GM18519 (cell line): Measurements from ENCODE around the gene SMTNL1.
A peak's percentile ranks its signal among the peaks of the same experiment; 100 is the strongest.
"Not testable (repeated sequence)": the region's sequence is repeated elsewhere in the genome, so short reads cannot be mapped to it uniquely, and the experiment has no call there.

ENCODE experiments used
- ATAC-seq: cut with Tn5 transposase; IDR thresholded peaks from one replicate; pipeline ENCODE4 v1.9.1; 2021; ENCODE audit warnings: mild to moderate bottlenecking, moderate library complexity; ENCODE audit not compliant: unreplicated experiment, low FRiP score

SMTNL1 gene

GRCh38 chr11:57506522-57506921 lies 30.9 kb upstream of the SMTNL1 start:
- ATAC-seq, result no peak

- no peak for ATAC-seq
These were observed 28.8 kb upstream of the SMTNL1 start for GRCh38 chr11:57508341-57509170.

GRCh38 chr11:57511741-57512430 lies 25.5 kb upstream of the SMTNL1 start:
- ATAC-seq, result no peak

- no peak for ATAC-seq
These were observed 24.5 kb upstream of the SMTNL1 start for GRCh38 chr11:57512646-57513451.

GRCh38 chr11:57513452-57513795 lies 24.0 kb upstream of the SMTNL1 start:
- no peak for ATAC-seq

- no peak for ATAC-seq
These were observed 23.4 kb upstream of the SMTNL1 start for GRCh38 chr11:57513911-57514537.

GRCh38 chr11:57514538-57515331 lies 22.7 kb upstream of the SMTNL1 start:
- no peak for ATAC-seq

GRCh38 chr11:57515332-57516060 lies 21.9 kb upstream of the SMTNL1 start, which contains the start of gene SLC43A1:
TSS of gene SLC43A1 (minus strand) at chr11:57515702. CDS start at chr11:57514111, 1,591 bp downstream.
- ATAC-seq, result no peak

GRCh38 chr11:57516061-57516443 lies 21.3 kb upstream of the SMTNL1 start:
- ATAC-seq, result no peak

GRCh38 chr11:57521116-57521515 lies 16.3 kb upstream of the SMTNL1 start:
- no peak for ATAC-seq

GRCh38 chr11:57523419-57523818 lies 14.0 kb upstream of the SMTNL1 start:
- no peak for ATAC-seq

- no peak for ATAC-seq
These were observed 10.3 kb upstream of the SMTNL1 start for GRCh38 chr11:57527056-57527631.

GRCh38 chr11:57529012-57529411 lies 8.4 kb upstream of the SMTNL1 start:
- ATAC-seq, result no peak

- no peak for ATAC-seq
These were observed 7.2 kb upstream of the SMTNL1 start for GRCh38 chr11:57530215-57530595.

- peak; percentile 99 for ATAC-seq
These were observed 6.5 kb upstream of the SMTNL1 start, which contains the start of gene TIMM10 for GRCh38 chr11:57530596-57531507. TSS of gene TIMM10 (minus strand) at chr11:57530754. CDS start at chr11:57530189, 565 bp downstream.

GRCh38 chr11:57534449-57534848 lies 2.9 kb upstream of the SMTNL1 start:
- ATAC-seq, result not testable (repeated sequence)

- no peak for ATAC-seq
These were observed 1.9 kb downstream of the SMTNL1 start for GRCh38 chr11:57539342-57539741.

- no peak for ATAC-seq
These were observed 3.8 kb downstream of the SMTNL1 start for GRCh38 chr11:57541169-57541568.
